ENCODE results near the gene NRIP3.

- TF ChIP-seq NR2C2 (CRISPR knock-in tag; IDR thresholded peaks at IDR 0.05) = no peak
- TF ChIP-seq NR2C2 (tag; IDR thresholded peaks at IDR 0.05) = no peak
- TF ChIP-seq POLR2A (conservative IDR thresholded peaks at IDR 0.05) = no peak
- no peak for TF ChIP-seq ZNF274 (IDR thresholded peaks at IDR 0.05; ENCODE audit: borderline replicate concordance, low read depth, low read length)
- no peak for TF ChIP-seq PKNOX1 (IDR thresholded peaks at IDR 0.05)
- TF ChIP-seq CTCF (IDR thresholded peaks at IDR 0.05 in 2 of 3, conservative IDR thresholded peaks at IDR 0.05 in 1 of 3; ENCODE audit: insufficient read depth in 2 of 3, low read depth in 1 of 3, low read length in 3 of 3) = no peak
- no peak for TF ChIP-seq MAFK (IDR thresholded peaks at IDR 0.05; ENCODE audit: low read length)
These were observed 4.9 kb upstream of the NRIP3 start for GRCh38 chr11:9008661-9009060.

Data from K562 (cell line).